ENCODE data around the gene ASAP3. TPM values are rescaled to one million over a fixed set of nuclear protein-coding genes. Genes with fewer than 3 reads are reported as not detected.
A peak's percentile ranks its signal among the peaks of the same experiment; 100 is the strongest.

ASAP3 gene
- total RNA-seq, 1 donor from 2014 or later: 96.6 TPM

DNA sequence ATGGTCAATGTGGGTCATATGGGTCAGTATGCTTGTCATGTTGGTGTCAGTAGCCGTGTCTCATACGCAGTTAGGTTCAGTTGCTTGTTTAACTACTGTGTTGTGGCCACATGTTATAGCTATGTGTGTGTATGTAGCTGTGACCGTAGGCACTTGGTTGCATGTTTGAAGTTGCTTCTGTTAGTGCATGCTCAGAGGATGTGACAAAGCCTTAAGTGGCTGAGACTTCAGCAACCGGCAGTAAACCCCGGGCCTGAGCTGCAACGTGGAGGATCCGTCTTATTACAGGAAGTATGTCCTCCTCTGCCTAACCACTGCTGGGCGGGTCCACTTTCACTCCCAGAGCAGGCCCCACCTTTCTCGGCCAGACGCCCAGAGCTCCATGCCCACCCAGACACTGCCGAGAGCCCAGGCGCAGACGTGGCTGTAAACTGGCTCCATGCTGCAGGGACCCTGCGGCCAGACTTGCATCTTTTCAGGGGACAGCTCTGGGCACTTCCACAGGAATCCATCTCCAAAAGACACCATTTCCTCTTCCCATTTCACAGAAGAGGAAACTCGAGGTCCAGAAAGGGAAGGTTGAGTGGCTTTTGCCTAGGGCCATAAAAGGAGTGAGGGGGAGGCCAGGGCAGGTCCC is 61.6 kb downstream of the ASAP3 start:
- H3K4me3 Mint-ChIP-seq: no peak overlapping the region
- peaks cover 29% of the 10 kb centered on the region for H3K4me1 Mint-ChIP-seq
- TF ChIP-seq, protein P1, sequence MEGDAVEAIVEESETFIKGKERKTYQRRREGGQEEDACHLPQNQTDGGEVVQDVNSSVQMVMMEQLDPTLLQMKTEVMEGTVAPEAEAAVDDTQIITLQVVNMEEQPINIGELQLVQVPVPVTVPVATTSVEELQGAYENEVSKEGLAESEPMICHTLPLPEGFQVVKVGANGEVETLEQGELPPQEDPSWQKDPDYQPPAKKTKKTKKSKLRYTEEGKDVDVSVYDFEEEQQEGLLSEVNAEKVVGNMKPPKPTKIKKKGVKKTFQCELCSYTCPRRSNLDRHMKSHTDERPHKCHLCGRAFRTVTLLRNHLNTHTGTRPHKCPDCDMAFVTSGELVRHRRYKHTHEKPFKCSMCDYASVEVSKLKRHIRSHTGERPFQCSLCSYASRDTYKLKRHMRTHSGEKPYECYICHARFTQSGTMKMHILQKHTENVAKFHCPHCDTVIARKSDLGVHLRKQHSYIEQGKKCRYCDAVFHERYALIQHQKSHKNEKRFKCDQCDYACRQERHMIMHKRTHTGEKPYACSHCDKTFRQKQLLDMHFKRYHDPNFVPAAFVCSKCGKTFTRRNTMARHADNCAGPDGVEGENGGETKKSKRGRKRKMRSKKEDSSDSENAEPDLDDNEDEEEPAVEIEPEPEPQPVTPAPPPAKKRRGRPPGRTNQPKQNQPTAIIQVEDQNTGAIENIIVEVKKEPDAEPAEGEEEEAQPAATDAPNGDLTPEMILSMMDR (IDR thresholded peaks at IDR 0.05; ENCODE audit: unreplicated experiment): no peak
- H3K27ac Mint-ChIP-seq: no peak overlapping the region
- H3K36me3 Mint-ChIP-seq: peaks cover 10% of the 10 kb centered on the region
- H3K9me3 Mint-ChIP-seq: no peaks in the 10 kb centered on the region
- H3K27me3 Mint-ChIP-seq (ENCODE audit: low read depth): peaks cover 39% of the 10 kb centered on the region
- peak in 1 of 2 experiments; percentile 52 for DNase-seq (ENCODE audit: low spot score in 2 of 2, unreplicated experiment in 2 of 2)

DNA sequence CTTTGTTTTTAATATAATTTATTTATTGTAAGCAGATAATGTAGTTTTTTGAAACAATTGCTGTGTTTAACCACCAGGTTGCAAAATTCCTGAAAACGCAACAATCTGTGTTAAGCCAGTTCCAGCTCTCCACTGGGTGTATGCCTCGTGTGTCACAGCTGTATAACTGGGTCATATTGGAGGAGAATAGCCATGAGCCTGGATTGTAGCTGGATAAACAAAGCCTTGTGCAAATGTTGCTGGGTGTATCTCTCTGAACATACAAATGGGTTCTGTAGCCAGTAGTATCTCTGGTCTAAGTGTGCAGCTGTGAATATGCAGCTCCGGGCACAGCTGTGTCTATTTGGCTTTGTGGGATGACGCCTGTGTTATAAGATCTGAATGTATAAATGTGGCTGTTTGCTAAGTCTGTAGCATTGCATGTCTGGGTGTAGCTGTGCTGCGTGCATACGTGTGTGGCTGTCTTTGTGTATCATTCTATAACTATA is 62.2 kb downstream of the ASAP3 start:
- Mint-ChIP-seq H3K9me3 (no peaks in the 10 kb centered on the region), H3K4me3 (no peak overlapping the region), H3K36me3 (peaks cover 10% of the 10 kb centered on the region), H3K27me3 (ENCODE audit: low read depth) (peaks cover 39% of the 10 kb centered on the region), H3K27ac (no peak overlapping the region), H3K4me1 (peaks cover 30% of the 10 kb centered on the region)
- TF ChIP-seq, protein P1 (IDR thresholded peaks at IDR 0.05; ENCODE audit: unreplicated experiment): peak; percentile 50
- DNase-seq (ENCODE audit: low spot score in 2 of 2, unreplicated experiment in 2 of 2): no peak

DNA sequence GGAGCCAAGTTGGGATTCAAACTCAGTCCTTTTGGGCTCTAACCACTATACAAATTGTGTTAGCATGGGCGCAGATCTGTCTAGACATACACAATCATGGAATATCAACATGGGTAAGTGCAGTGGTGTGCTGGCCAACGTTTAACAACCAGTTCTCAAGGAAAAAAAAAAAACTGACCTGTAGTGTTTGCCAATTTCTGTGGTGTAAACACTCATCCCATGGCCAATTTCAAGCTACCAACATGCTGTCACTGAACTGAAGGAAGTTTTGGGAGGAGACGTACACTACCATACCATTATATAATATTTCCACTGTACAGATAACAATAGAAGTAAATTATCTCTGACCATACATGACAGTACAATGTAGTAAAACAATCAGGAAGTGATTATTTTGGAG is 62.6 kb downstream of the ASAP3 start:
- Mint-ChIP-seq H3K27me3 (ENCODE audit: low read depth) (peaks cover 38% of the 10 kb centered on the region), H3K4me1 (peaks cover 30% of the 10 kb centered on the region), H3K9me3 (no peaks in the 10 kb centered on the region), H3K27ac (no peak overlapping the region), H3K4me3 (no peak overlapping the region), H3K36me3 (peaks cover 6% of the 10 kb centered on the region)
- TF ChIP-seq, protein P1 (IDR thresholded peaks at IDR 0.05; ENCODE audit: unreplicated experiment): no peak
- no peak for DNase-seq (ENCODE audit: low spot score in 2 of 2, unreplicated experiment in 2 of 2)

DNA sequence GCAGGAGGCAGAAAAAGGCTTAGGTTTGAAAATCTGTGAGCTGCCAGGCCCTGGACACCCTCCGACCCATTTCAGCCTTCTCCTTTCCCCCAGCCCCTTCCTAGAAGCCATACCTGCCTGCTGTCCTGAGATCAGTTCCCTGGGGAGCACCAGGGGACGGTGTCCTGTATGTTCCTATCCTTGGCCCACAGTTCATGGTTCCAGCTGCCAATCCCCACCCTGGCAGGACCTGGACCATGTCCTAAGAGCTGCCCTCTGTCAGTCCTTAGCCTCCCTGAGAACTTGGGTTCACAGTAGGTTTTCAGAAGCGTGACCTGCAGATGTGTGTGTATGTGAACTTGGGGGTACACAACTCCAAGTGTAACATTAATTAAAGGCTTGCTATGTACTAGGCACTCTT is 63.2 kb downstream of the ASAP3 start:
- peaks cover 30% of the 10 kb centered on the region for H3K4me1 Mint-ChIP-seq
- H3K27ac Mint-ChIP-seq: no peak overlapping the region
- H3K27me3 Mint-ChIP-seq (ENCODE audit: low read depth): peaks cover 32% of the 10 kb centered on the region
- peaks cover under 1% of the 10 kb centered on the region for H3K36me3 Mint-ChIP-seq
- TF ChIP-seq, protein P1 (IDR thresholded peaks at IDR 0.05; ENCODE audit: unreplicated experiment): no peak
- H3K9me3 Mint-ChIP-seq: no peaks in the 10 kb centered on the region
- no peak for DNase-seq (ENCODE audit: low spot score in 2 of 2, unreplicated experiment in 2 of 2)
- H3K4me3 Mint-ChIP-seq: no peak overlapping the region

DNA sequence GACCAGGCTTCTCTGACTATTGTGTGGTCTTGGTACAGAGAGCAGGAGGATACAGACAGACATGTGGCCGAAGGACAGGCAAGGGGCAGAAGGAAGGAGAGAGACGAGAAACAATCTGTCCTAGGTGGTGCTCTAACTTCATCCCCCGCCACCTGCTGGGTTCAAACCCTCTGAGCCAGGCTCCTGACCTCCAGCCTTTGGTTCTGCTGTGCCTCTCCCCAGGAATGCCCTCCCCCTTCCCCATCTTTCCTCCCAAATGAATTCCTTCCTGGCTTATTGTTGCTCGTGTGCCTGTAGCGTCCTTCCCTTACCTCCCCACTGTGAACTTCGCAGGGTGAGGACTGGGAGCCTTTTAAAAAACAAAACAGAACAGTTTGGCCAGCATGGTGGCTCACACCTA is 64.8 kb downstream of the ASAP3 start:
- TF ChIP-seq, protein P1 (IDR thresholded peaks at IDR 0.05; ENCODE audit: unreplicated experiment): no peak
- Mint-ChIP-seq H3K27me3 (ENCODE audit: low read depth) (peaks cover 21% of the 10 kb centered on the region), H3K4me3 (no peak overlapping the region), H3K27ac (no peak overlapping the region), H3K4me1 (peaks cover 28% of the 10 kb centered on the region), H3K36me3 (no peaks in the 10 kb centered on the region), H3K9me3 (no peaks in the 10 kb centered on the region)
- DNase-seq (ENCODE audit: low spot score in 2 of 2, unreplicated experiment in 2 of 2): no peak
